Thoracic aorta (tissue), 2 donors: ENCODE measurements around the gene FEM1B. TPM values are rescaled to one million over a fixed set of nuclear protein-coding genes. Genes with fewer than 3 reads are reported as not detected.

Experiments used
- ATAC-seq: fragments of 150-250 bp; one replicate; pipeline ENCODE4 v1.8.0; 2017; ENCODE audit warnings: low read depth; ENCODE audit not compliant: insufficient number of reproducible peaks, low FRiP score
- DNase-seq: peaks from one replicate; pipeline ENCODE4 v3.0.0-alpha.2; 2020; ENCODE audit warnings: low spot score
- H3K27ac ChIP-seq, 2 donors: fragments of 200-600 bp; sonication (generic); 1 replicate in 1 of 2; 2 replicates in 1 of 2; pipeline ENCODE4 v1.5.1; 2016; ENCODE audit warnings: mild to moderate bottlenecking in 2 of 2, moderate library complexity in 2 of 2
- H3K27me3 ChIP-seq: fragments of 200-600 bp; sonication (generic); replicated peaks from 2 replicates; pipeline ENCODE4 v1.6.0; 2016; ENCODE audit warnings: mild to moderate bottlenecking; ENCODE audit not compliant: insufficient read depth
- H3K36me3 ChIP-seq: fragments of 200-600 bp; sonication (generic); one replicate; pipeline ENCODE4 v1.5.1; 2016
- H3K4me1 ChIP-seq, 2 donors: fragments of 200-600 bp; sonication (generic); 1 replicate in 1 of 2; 2 replicates in 1 of 2; pipeline versions ENCODE4 v1.5.1 to v1.6.0; 2016; ENCODE audit warnings: low read depth in 2 of 2, mild to moderate bottlenecking in 1 of 2; ENCODE audit not compliant: control insufficient read depth in 1 of 2
- H3K4me3 ChIP-seq: fragments of 200-600 bp; sonication (generic); 2 replicates; pipeline ENCODE4 v1.5.1; 2016; ENCODE audit warnings: mild to moderate bottlenecking
- H3K9me3 ChIP-seq: fragments of 200-600 bp; sonication (generic); 2 replicates; pipeline ENCODE4 v1.5.1; 2016
- total RNA-seq, 2 donors: library from RNA; depleted of rRNA; stranded (reverse); fragments of >200 nt; gene quantifications; one replicate each; pipeline versions ENCODE4 v1.1.0 to v1.2.3, GENCODE V29; 2016
- TF ChIP-seq, protein P1 (sequence below): fragments of 200-600 bp; sonication (generic); IDR thresholded peaks from one replicate; pipeline ENCODE4 v1.5.1; 2019; ENCODE audit warnings: antibody characterized with exemption

Gene FEM1B
- total RNA-seq, 2 donors from 2014 or later: 31.1 to 56.2 TPM

DNA sequence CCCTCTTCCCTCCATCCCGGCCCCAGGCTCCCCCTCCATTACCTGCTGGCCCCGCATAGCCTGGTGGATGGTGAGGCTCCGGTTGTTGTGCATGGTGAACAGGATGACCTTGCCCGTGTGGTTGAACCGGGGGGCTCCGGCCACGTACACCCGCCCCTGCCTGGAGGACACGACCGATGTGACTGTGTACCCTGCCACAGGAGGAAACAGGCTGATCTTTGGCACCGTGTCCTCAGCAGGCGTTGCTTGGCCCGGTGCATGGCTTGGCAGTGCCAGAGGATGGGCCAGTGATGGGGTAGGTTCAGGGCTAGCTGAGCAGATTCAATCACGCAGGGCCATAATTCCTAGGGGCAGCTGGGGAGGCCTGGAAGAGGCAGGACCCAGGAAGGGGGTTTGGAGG lies 58.1 kb downstream of the FEM1B start:
- TF ChIP-seq, protein P1, sequence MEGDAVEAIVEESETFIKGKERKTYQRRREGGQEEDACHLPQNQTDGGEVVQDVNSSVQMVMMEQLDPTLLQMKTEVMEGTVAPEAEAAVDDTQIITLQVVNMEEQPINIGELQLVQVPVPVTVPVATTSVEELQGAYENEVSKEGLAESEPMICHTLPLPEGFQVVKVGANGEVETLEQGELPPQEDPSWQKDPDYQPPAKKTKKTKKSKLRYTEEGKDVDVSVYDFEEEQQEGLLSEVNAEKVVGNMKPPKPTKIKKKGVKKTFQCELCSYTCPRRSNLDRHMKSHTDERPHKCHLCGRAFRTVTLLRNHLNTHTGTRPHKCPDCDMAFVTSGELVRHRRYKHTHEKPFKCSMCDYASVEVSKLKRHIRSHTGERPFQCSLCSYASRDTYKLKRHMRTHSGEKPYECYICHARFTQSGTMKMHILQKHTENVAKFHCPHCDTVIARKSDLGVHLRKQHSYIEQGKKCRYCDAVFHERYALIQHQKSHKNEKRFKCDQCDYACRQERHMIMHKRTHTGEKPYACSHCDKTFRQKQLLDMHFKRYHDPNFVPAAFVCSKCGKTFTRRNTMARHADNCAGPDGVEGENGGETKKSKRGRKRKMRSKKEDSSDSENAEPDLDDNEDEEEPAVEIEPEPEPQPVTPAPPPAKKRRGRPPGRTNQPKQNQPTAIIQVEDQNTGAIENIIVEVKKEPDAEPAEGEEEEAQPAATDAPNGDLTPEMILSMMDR: no peak
- ATAC-seq (no peak), DNase-seq (no peak)
- no peaks in the 10 kb centered on the region for H3K27me3 ChIP-seq
- no peaks in the 10 kb centered on the region for H3K9me3 ChIP-seq
- H3K4me1 ChIP-seq: peaks cover 52 to 82% of the 10 kb centered on the region in 2 donors
- H3K36me3 ChIP-seq: peaks cover 20% of the 10 kb centered on the region
- no peak overlapping the region for H3K4me3 ChIP-seq
- peak overlapping the region; percentile 96 to 99 for H3K27ac ChIP-seq

DNA sequence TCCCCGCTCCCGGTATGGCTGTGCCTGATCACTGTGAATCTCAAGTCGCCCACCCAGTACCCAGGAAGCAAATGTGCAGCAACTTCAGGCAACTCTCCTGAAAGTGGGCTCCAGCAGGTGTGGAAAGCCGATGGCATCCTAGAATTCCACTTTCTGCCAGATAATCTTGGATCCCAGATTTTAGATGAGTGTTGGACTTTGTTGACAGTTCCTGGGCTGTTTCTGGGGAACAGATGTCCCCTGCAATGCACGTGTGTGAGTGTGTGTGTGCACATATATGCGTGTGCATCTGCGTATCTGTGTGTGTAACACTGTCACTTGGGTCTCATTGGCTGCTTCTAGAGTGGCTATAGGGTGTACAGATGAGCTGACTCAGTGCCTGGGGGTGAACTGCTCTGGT lies 59.0 kb downstream of the FEM1B start:
- ATAC-seq (no peak), DNase-seq (no peak)
- Histone ChIP-seq H3K27ac (peak overlapping the region; percentile 96 to 99), H3K9me3 (no peaks in the 10 kb centered on the region), H3K4me3 (no peak overlapping the region), H3K36me3 (peaks cover 11% of the 10 kb centered on the region), H3K27me3 (no peaks in the 10 kb centered on the region), H3K4me1 (peaks cover 58 to 85% of the 10 kb centered on the region in 2 donors)
- TF ChIP-seq, protein P1: no peak

DNA sequence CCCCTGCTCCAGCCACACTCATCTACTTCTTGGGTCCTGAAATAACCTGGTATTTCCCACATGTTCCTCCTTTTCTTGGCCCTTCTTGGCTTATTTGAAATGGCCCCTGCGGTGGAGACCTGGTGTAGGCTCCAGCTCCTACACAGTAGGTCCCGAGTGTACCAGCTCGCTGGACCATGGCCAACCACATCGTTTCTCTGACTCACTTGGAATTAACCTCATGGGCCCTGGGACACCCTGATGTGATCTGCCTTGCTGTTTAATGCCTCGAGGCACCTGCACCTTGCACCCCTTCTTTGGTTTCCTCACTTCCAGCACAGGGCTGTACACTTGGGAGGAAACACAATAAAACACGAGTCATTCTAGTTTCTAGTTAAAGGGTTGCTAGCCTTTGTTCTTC lies 60.3 kb downstream of the FEM1B start:
- TF ChIP-seq, protein P1: no peak
- ATAC-seq: no peak
- H3K27ac ChIP-seq: peak overlapping the region; percentile 96 to 99
- H3K4me3 ChIP-seq: no peak overlapping the region
- DNase-seq: peak; percentile 77
- no peaks in the 10 kb centered on the region for H3K27me3 ChIP-seq
- peaks cover 71 to 98% of the 10 kb centered on the region in 2 donors for H3K4me1 ChIP-seq
- H3K9me3 ChIP-seq: no peaks in the 10 kb centered on the region
- peaks cover 8% of the 10 kb centered on the region for H3K36me3 ChIP-seq

DNA sequence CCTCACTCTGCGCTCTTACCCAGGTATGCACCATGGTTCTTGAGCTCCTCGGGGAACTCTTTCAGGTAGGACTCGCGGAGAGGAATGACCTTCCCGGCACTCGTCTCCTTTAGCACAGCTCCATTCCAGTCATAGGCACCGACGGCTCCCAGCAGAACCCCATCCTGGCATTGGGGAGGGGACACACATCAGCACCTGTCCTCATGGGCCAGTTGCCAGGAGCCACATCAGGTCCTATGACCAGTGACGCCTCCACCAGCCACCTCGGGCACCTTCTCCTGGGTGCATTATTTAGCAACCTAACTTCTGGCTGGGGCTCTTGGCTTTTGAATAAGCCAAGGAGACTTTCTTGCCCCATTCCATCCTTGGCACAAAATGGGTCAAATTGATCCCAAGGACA lies 61.9 kb downstream of the FEM1B start:
- ATAC-seq (no peak), DNase-seq (no peak)
- H3K4me3 ChIP-seq: no peak overlapping the region
- peaks cover 11% of the 10 kb centered on the region for H3K36me3 ChIP-seq
- peaks cover 59 to 96% of the 10 kb centered on the region in 2 donors for H3K4me1 ChIP-seq
- TF ChIP-seq, protein P1: no peak
- peak overlapping the region; percentile 96 to 99 for H3K27ac ChIP-seq
- no peaks in the 10 kb centered on the region for H3K9me3 ChIP-seq
- no peaks in the 10 kb centered on the region for H3K27me3 ChIP-seq

DNA sequence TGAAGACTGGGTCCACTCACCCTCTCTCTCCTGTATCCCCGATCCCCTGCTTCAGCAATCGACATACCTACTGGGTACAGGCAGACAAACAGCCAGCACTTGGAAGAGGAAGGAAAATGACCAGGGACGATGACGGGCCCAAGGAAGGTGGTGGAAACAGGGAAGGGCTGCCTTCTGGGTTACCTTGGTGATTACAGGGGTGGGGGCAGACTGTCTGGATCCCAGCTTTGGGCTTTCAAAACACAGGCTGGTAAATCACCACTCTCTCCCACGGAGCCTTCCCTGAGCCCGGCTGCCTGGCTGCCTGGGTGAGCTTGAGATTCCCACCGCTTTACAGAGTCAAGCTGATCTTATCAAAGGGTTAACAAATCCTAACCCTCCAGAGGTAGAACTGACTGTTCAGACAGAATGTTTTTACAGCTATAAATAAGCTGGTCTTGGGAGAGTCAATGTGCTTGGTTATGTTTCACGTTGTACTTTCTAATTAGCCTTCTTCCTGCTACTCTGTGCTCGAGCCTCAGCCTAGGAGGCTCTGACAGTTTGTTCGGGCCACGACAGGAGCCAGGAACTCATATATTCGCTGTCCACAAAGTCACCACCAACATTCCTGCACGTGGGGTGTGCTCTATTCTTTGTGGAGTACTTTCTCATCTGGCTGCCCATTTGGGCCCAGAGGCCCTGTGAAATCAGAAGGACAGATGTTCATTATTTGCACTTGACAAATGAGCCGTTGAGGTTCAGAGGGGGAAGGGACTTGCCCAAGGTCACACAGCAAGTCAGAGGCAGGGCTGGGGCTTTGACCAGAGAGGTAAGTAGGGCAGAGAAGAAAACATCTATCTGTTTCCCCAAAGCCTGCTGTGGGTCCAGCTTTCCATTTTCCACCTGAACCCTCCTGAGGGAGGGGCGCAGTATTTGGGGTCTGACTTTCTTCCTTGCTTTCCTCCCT lies 63.5 kb downstream of the FEM1B start:
- TF ChIP-seq, protein P1: no peak
- Histone ChIP-seq H3K27me3 (no peaks in the 10 kb centered on the region), H3K9me3 (no peaks in the 10 kb centered on the region), H3K4me1 (peaks cover 45 to 85% of the 10 kb centered on the region in 2 donors), H3K36me3 (peaks cover 17% of the 10 kb centered on the region), H3K4me3 (no peak overlapping the region), H3K27ac (peak overlapping the region; percentile 96 to 99)
- ATAC-seq: peak; percentile 53
- DNase-seq: no peak
